ENCODE results near the gene AGAP4. TPM values are rescaled to one million over a fixed set of nuclear protein-coding genes. Genes with fewer than 3 reads are reported as not detected.
"Not testable (repeated sequence)": the region's sequence is repeated elsewhere in the genome, so short reads cannot be mapped to it uniquely, and the experiment has no call there.

Gene AGAP4
- total RNA-seq, 1 donor: 7.0 TPM

GRCh38 chr10:45794761-45795160, 52.5 kb downstream of the AGAP4 start:
- DNase-seq (ENCODE audit: low read depth in 2 of 3, low spot score in 2 of 3): not testable (repeated sequence)

GRCh38 chr10:45790694-45791426, 56.4 kb downstream of the AGAP4 start:
- not testable (repeated sequence) for DNase-seq (ENCODE audit: low read depth in 2 of 3, low spot score in 2 of 3)

GRCh38 chr10:45789991-45790390, 57.3 kb downstream of the AGAP4 start:
- not testable (repeated sequence) for DNase-seq (ENCODE audit: low read depth in 2 of 3, low spot score in 2 of 3)

GRCh38 chr10:45787212-45787741, 60.0 kb downstream of the AGAP4 start:
- not testable (repeated sequence) for DNase-seq (ENCODE audit: low read depth in 2 of 3, low spot score in 2 of 3)

GRCh38 chr10:45786217-45786616, 61.1 kb downstream of the AGAP4 start:
- DNase-seq (ENCODE audit: low read depth in 2 of 3, low spot score in 2 of 3): not testable (repeated sequence)

Small RNAs within 50 kb of the gene (small RNA-seq; reads per million reads assigned to genes)
- gene AC012044.1 (not detected), gene RNA5SP310 (not detected)

Other genes starting within 250 kb of the AGAP4 start
- gene ZFAND4, start 174.7 kb downstream of the AGAP4 start, total RNA-seq: 14.3 TPM
- 14.8 TPM for gene WASHC2C, start 120.2 kb downstream of the AGAP4 start, total RNA-seq
- gene TIMM23, start 125.0 kb upstream of the AGAP4 start, total RNA-seq: 30.7 TPM
- 252 TPM for gene NCOA4, start 183.1 kb upstream of the AGAP4 start, total RNA-seq
- not detected for gene MSMB, start 198.8 kb upstream of the AGAP4 start, total RNA-seq

All from hematopoietic multipotent progenitor cell (in vitro differentiated cells).